Islet of Langerhans (tissue), 1 donor: ENCODE data around the gene CLEC5A.
"Not testable (repeated sequence)": the region's sequence is repeated elsewhere in the genome, so short reads cannot be mapped to it uniquely, and the experiment has no call there.

ENCODE experiments used
- FAIRE-seq: peaks from one replicate; lab custom pipeline; 2011; peaks lifted over from hg19 to GRCh38; lab: Jason Lieb, UNC

The CLEC5A gene

DNA sequence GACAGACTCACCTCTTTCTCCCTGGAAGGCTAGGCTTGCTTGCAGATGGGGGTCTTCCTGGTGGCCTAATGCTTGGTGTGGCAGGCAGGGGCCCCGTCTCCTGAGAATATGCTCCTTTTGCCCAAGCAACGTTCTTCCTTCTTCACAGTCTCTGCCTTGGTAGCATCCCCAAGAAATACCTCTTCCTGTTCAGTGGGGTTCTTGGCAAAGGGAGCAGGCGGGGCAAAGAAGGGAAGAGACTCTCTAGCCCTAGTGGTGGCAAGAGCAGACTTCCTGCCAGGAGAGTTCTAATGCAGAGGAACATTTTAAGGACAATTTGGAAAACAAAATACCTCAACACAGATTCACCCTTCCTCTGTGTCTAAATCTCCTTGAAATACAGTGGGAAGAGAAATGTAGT lies at the start of gene CLEC5A:
Gene CLEC5A, minus strand, starts transcription at position 179 of the 400 bp plus-strand sequence. CDS start 682 bp downstream, outside the sequence.
- no peak for FAIRE-seq

DNA sequence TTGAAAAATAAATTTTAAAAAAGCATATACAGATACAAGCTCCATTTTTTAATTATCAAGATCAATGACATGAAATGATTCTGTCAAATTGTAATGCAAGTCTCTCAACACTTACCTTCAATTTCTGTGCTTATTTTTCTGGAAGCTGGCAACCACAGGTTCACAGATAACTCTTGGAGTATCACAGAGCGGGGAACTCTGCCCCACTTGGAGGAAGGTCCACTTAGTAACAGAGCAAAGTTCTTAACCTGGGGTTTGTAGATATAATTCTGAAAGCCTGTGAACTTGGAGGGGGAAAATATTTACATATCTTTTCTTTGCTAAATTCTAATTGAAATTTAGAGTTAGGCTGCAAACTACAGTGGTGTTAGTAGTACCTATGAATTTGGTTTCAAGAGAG lies 46.6 kb upstream of the CLEC5A start:
- FAIRE-seq: no peak

DNA sequence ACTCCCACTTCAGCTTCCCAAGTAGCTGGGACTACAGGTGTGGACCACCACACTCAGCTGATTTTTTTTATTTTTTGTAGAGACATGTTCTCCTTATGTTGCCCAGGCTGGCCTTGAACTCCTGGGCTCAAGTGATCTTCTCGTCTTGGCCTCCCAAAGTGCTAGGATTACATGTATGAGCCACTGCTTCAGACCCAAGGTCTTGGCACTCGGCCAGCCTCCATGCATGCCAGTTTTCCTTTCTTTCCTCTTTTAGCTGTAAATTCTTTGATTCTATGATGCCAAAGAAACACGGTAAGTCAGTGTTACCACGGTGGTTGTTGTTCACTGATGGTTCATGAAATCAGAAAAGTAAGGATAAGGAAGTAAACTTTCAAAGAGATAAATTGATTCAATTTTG lies 45.9 kb upstream of the CLEC5A start:
- FAIRE-seq: no peak

DNA sequence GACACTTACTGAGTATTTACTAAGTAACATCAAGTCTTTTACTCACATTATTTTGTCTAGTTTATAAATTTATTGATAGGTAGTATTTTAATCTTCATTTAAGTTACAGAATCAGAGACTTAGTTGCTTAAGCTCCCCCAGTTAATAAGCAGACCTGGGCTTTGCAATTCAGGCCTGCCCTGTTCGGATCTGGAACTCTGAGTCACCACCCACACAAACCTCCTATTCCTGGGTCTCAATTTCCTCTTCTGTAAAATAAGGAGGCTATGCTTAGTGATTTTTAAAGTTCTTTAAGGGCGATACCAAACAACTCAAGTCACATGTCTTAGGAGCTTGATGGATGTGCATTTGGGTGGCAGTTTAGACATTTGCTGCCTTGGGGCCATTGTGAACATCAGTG lies 45.4 kb upstream of the CLEC5A start:
- no peak for FAIRE-seq

DNA sequence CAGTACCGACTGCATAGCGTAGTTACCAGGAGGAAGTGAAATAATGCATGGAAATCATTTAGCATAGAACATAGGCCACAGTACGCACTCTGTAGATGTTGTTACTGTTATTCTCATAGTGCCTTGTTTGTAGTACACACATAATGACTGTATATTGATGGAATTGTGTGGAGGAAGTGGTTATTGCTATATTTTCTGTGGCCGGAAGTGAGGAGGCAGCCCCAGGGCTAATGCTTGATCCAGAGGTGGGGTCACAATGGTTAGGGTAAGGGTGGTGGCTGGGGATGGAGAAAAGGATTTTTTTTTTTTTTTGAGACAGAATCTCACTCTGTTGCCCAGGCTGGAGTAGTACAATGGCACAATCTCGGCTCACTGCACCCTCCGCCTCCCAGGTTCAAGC lies 44.4 kb upstream of the CLEC5A start:
- no peak for FAIRE-seq

DNA sequence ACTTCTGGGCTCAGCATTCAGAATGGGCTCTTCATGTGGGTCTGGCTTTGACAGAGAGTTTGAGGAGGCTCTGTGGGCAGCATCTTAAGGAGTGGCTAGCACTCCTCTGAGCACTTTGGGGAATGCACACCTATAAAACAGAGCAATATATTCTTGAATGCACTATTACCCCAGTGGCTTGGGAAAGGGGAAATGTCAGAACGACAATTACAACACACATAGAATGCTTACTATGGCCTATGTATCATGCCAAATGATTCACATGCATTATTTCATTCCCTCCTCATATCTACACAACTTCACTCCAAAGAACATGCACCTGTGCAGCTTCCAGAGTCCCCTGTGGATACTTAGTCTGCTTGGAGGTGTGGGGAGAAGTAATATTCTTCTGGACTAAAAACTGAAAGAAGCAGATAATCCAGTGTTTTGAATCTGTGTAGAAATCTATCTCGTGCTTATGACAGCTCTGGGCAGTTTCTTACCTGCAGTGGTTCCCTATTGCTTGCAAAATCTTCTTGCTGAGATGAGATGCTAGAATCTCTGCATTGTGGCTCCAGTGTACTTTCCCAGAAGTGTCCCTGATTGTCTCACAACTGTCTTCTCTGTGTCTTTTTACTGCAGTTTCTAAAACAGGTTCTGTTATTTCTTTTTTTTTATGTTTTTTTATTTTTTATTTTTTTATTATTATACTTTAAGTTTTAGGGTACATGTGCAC lies 43.4 kb upstream of the CLEC5A start:
- FAIRE-seq: no peak

DNA sequence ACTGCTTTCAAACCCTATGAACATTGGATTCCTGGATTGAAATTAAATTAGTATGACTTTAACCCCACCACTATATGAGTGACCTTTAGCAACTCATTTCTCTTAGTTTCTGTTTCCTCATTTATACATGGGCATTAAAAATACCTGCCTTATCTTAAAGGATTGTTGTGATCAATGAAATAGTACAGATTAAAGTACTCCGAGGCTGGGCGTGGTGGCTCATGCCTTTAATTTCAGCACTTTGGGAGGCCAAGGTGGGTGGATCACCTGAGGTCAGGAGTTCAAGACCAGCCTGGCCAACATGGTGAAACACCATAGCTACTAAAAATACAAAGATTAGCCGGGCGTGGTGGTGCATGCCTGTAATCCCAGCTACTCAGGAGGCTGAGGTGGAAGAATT lies 41.0 kb upstream of the CLEC5A start:
- FAIRE-seq: not testable (repeated sequence)

DNA sequence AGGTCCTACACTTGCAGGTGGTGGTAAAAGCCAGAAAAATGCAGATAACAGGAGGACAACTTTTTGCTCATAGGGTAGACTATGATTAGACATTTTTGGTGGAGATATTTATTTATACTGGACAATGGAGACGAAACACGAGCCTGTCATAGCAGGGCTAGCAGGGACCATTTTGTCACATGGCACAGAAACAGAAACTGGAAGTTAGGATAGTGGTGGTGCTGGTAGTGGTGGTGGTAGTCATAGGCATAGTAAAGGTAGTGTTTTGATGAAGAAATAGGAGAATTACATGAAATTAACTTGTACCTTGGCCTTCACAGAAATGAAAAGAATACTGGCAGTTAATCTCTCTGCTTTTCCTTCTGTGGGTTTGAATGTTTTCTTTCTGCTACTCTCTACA lies 40.1 kb upstream of the CLEC5A start:
- FAIRE-seq: no peak

DNA sequence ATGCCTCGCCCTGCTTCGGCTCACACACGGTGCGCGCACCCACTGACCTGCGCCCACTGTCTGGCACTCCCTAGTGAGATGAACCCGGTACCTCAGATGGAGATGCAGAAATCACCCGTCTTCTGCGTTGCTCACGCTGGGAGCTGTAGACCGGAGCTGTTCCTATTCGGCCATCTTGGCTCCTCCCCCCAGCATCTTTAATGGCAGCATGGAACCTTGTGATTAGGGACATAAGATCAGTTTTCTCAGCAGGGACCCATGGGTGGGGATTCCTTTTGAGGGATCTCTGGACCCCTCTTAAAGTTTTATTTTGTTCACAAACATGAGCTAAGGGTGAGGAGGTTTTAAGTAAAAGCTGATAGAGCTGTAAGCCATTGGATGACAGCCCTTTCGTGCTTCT lies 39.2 kb upstream of the CLEC5A start:
- FAIRE-seq: not testable (repeated sequence)

DNA sequence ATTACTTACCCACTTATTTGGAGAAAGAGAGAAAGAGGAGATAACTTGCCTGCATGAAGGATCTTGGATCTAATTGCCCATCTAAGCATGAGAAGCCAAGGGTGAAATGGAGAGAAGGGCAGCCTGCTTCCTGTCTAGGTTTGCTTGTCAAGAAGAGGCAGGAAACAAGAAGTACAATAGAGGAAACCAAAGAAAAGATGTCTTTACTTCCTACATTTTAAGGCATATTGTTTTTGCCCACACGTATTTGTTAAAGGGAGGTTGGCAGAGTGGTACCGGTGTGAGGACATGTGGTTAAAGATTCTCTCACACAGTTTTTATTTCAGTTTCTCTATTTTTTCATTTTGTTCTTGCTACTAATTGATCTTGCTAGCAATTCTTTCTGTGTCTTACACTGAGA lies 32.8 kb upstream of the CLEC5A start:
- FAIRE-seq: no peak

DNA sequence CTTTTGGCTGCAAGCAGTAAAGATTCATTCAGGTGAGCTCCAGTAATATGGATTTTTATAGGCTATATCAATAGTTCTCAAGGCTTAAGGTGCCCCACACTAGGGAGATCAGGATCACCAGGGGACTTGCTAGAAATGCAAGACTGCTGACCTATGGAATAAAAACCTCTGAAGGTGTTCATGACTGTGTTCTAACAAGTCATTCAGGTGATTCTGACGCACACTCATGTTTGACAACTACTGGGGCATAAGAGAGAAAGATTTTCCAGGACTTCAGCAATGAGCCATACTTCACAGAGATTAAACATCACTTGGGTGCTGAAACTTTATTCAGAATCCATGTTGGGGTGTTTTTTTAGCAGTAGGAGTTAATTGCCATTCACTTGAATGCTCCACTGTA lies 31.6 kb upstream of the CLEC5A start:
- FAIRE-seq: no peak

DNA sequence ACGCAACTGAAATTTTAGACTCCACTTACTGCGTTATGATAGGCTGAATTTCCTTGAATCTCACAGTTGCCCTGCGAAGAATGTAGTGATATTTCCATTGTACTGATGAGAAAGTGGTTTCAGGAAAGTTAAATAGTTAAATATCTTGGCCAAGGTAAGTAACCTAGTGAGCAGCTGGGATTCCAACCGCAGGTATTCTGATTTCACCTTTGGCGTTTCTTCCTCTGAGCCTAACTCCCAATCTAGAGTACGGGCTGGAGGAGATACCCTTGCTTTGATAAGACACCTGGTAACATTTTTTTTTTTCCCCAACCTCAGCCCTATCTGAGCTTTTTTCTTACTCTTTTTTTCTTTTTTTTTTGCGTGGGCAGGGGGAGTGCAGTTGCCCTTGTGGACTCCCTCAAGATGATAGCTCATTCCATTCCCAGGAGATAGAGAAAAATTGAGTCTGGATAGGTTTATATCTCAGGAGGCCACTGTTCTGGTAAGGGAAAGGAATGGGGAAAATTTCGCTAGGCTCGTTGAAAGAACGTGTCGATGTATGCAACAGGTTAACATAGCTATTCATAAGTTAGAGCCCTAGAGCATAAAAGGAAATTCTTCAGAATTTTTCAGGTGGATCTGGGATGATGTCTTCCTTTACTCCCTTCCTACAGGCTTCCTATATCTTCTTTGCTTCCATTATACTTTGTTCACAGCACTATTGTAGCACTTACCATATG lies 29.9 kb upstream of the CLEC5A start:
- FAIRE-seq: peak; percentile 5

DNA sequence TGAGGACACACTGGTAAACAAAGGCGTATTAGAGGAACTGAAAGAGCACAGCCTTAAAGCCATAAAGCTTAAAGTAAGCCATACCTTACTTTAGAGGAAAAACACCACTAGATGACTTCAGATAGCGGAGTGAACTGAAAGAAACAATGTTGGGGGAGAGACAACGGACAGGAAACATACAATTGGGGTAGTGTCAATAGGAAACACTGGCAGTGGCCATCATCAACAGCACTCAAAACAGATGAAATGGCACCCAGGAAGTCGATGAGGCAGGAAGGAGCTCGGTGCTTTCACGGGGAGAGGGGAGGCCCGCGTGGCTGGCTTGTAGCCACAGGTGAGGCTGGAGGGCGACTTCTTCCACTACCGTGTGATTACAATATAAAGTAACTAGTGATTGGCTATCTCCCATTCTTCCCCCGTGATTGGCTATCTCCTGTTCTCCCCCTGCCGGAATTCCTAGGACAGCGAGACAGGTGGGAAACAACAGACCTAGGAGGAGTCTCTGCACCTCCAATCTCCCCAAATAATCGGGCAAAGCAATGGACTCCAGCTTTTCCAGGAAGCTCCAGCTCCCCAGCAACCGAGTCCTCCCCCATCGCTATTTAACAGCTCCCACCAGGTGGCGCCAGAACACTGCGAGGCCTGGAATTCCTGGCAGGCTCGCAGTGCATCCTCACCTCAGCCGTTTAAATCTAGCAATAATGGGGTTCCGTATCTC lies 29.2 kb upstream of the CLEC5A start:
- FAIRE-seq: peak; percentile 38

DNA sequence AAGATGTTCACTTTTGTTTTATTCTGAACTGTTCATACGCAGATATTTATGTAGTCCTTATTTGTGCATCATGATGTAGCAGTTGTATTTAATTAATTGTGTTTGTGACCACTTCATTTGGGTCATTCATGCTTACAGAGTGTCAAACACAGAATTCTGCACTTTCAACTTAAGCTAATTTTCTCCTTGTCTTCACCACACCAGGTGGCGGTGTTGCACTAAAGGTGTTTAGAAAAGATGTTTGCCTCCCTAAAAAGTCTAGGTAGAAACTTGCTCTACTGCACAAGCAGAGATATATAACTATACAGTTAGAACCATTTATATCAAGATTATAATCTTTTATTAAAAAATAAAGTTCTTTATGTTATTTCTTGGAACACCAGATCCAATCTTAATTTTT lies 28.1 kb upstream of the CLEC5A start:
- peak; percentile 81 for FAIRE-seq

DNA sequence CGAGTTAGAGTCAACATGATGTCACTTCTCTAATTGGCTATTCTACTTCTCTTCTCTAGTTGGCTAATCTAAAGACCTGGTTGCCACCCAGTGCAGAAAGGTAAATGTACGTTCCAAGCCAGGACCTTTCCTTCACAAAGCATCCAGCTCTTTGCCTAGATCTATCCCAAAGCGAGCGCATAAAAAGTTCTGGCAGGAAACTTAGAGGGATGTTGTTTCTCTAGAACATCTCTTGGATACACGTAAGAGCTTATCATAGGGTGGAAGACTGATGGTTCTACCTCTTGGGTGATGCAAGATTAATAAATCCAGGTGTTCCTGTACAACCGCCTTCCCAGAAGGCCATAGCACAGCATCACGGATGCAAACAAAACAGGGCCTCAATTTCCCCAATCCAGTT lies 26.9 kb upstream of the CLEC5A start, which contains the start of gene TAS2R38:
Gene TAS2R38, minus strand, starts transcription at position 101 of the 400 bp plus-strand sequence. Its CDS starts 84 bp downstream, at position 17.
- no peak for FAIRE-seq

DNA sequence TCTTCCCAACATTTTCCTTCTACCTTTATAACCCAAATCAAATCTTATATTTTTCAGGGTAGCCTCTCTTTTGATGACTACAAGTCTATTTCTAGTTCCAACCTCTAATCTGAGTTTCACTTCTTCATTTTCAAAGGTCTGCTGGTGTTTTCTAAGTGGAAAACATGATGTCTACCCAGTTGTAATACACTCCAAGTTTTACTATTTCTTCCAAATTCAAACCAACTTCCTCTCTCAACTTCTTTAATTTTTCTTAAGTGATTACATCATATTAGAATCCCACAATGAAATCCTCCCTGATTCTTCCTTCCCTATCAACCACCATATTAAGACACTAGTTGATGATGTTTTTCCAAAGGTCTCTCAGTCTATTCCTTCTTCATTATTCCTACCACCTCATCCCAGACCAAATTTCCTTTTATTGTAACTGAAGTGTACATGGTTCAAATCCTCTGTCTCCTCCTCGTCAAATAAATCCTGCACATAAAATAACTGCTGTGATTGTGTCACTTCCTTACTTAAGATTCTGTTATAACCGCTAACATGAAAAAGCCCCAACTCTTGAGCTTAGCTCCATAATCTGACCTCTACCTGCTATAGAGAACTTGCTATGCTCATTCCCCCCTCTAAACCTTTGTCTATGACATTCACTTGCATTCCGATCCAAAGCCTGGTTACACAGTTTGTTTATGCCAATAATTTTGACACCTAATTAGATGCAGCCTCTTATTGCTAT lies 14.1 kb upstream of the CLEC5A start:
- no peak for FAIRE-seq

DNA sequence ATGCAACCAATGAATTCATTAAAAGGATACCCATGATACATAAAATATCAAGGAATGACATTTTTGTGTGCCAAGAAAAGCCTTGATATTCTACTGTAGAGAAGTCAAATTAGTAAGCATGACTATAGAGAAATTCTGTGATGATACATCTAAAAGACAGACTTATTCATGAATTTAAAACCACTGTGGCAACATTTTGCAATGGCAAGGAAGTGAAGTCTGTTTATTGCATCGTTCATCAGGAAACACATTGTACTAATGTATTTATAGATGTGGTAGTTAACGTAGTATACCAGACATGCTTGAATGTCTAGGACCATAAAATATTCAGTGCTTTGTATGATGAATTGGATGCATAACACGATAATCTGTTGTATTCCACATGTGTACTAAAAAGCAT lies 9.3 kb upstream of the CLEC5A start:
- FAIRE-seq: no peak

DNA sequence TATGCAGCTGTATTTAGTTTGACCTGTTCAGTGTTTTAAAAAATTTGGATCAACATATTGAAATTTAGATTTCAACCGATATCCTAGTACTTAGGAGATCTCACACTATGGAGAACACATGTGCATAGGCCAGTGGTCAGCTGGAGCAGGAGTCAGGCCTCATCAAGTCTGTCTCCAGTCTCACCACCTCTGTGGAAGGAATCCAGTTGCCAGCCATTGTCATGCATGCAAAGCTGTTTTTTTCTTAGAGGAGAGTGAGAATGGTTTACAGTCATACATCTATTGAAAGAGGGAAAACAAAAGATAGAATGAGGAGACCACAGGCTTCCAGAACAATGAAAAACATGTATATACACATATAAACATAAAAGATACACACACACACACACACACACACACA lies 7.6 kb upstream of the CLEC5A start:
- FAIRE-seq: no peak

DNA sequence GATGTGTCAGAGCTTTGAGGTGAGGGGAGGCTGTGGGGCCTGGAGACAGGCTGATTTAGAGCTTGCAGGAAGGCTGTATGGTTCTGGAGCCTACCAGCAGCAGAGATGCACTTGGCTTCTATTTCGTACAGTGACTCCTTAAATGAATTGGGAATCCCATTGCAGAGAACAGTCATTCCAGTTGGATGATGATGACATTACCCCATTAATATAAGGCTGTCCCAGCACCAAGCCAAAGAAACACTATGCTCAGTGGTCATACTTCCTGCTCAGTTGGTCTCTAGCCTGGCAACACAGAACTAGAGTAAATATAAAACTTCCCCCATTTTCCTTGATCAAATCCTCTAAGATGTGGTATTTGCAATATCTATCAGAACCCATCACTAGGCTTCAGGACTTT lies 5.7 kb upstream of the CLEC5A start:
- no peak for FAIRE-seq

DNA sequence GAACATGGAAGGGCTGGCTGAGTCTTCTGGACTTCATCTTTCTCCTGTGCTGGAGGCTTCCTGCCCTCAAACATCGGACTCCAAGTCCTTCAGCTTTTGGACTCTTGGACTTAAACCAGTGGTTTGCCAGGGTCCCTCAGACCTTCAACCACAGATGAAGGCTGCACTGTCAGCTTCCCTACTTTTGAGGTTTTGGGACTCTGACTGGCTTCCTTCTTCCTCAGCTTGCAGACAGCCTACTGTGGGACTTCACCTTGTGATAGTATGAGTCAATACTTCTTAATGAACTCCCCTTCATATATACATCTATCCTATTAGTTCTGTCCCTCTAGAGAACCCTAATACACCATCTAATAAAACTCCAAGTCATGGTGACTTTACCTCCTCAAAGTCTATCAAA lies 4.0 kb upstream of the CLEC5A start:
- FAIRE-seq: no peak

DNA sequence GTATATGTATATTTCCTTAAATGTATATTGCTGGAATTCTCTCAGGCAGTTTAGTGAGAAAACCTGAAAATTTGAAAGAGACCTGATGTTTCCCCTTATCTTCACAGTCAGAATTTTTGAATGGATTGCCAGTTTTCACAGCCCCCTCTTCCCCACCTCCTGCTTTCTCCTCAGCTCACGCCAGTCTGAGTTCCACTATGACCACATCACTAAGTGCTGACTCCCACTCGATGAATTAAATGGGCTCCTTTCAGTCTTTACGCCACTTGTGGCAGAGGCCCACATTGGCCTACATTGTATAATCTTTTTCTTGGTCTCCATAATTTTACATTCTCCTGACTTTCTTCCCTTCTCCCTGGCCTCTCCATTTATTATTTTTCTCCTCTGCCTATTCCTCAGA lies 3.1 kb upstream of the CLEC5A start:
- FAIRE-seq: no peak

DNA sequence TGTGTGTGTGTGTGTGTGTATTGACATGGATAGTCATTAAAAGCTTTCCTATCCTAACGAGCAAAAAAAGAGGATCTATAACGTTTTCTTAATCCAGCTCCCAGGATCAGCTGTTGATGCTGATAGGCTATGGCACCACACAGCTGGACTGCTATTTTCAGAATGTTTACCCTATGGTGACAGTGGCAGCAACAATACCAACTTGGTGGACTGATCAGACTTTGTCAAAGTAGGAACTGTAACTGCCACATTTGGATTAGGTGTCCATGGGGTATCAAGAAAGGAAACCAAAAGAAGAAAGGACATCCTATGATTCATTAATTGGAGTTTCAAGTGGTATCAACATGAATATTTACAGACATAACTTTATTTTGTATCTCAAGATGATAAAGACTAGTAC lies 2.7 kb upstream of the CLEC5A start:
- FAIRE-seq: no peak

DNA sequence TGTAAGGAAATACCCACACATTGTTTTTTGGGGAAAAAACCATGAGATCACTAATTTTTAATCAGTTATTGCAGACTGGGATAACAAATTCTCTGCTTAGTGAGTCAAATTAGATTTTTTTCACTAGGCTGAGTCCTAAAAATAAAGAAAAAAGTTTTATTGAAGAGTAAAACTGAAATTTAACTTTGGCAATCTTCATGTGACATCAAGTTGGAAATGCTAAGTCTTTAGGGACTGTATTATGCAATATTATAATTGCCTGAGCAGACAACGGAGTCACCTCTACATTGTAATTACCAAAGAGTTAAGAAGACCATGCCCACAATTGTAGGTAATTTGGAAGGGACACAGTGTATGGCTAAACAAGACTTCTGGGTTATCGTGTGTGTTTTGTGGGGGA lies 2.2 kb upstream of the CLEC5A start:
- FAIRE-seq: no peak
